Fibroblast of lung (primary cell): Measurements from ENCODE around the gene TMCO2. TPM values are rescaled to one million over a fixed set of nuclear protein-coding genes. Genes with fewer than 3 reads are reported as not detected.

ENCODE experiments used
- DNase-seq, 2 donors: peaks; one replicate each; pipeline versions ENCODE4 v3.0.0 to v3.0.0-alpha.2; 2010; ENCODE audit warnings: low read depth in 2 of 2
- H2AFZ ChIP-seq: 2 replicates; pipeline ENCODE4 v1.5.1; 2012; ENCODE audit warnings: low read length, control low read depth, inconsistent platforms
- H3K27ac ChIP-seq: 2 replicates; pipeline ENCODE4 v1.5.1; 2011; ENCODE audit warnings: low read length, control low read depth; ENCODE audit not compliant: insufficient read depth
- H3K27me3 ChIP-seq: 2 replicates; pipeline ENCODE4 v1.5.1; 2011; ENCODE audit warnings: mild to moderate bottlenecking, low read length; ENCODE audit not compliant: control insufficient read depth, insufficient read depth
- H3K36me3 ChIP-seq: 2 replicates; pipeline ENCODE4 v1.5.1; 2011; ENCODE audit warnings: low read length; ENCODE audit not compliant: control insufficient read depth, insufficient read depth
- H3K4me1 ChIP-seq: 2 replicates; pipeline ENCODE4 v1.5.1; 2011; ENCODE audit warnings: low read length; ENCODE audit not compliant: control insufficient read depth, insufficient read depth; ENCODE audit errors: extremely low read depth
- H3K4me2 ChIP-seq: 2 replicates; pipeline ENCODE4 v1.5.1; 2011; ENCODE audit warnings: low read length, control low read depth; ENCODE audit not compliant: insufficient read depth; ENCODE audit errors: extremely low read depth
- H3K4me3 ChIP-seq, 4 experiments: fragments of 200-600 bp in 1 of 4; sonication (generic) in 1 of 4; replicated peaks in 1 of 4; 2 replicates each; pipeline ENCODE4 v1.5.1; 2011 to 2016; ENCODE audit warnings: low read length in 4 of 4, low read depth in 3 of 4, mild to moderate bottlenecking in 3 of 4, control low read depth in 2 of 4, inconsistent platforms in 1 of 4, mixed read lengths in 1 of 4; ENCODE audit not compliant: insufficient read depth in 1 of 4; ENCODE audit errors: control extremely low read depth in 1 of 4
- H3K79me2 ChIP-seq: 2 replicates; pipeline ENCODE4 v1.5.1; 2012; ENCODE audit warnings: mild to moderate bottlenecking, low read length, inconsistent platforms; ENCODE audit not compliant: control insufficient read depth, insufficient read depth
- H3K9ac ChIP-seq: 2 replicates; pipeline ENCODE4 v1.5.1; 2011; ENCODE audit warnings: mild to moderate bottlenecking, low read length, control low read depth; ENCODE audit not compliant: insufficient read depth
- H3K9me3 ChIP-seq: 2 replicates; pipeline ENCODE4 v1.5.1; 2012; ENCODE audit warnings: low read depth, low read length; ENCODE audit not compliant: control insufficient read depth, insufficient read depth
- H4K20me1 ChIP-seq: 2 replicates; pipeline ENCODE4 v1.5.1; 2011; ENCODE audit warnings: low read length; ENCODE audit not compliant: control insufficient read depth, insufficient read depth; ENCODE audit errors: extremely low read depth
- EZH2 ChIP-seq: IDR thresholded peaks from 2 replicates; pipeline ENCODE4 v1.5.1; 2012; ENCODE audit warnings: low read length, control low read depth, mild to moderate bottlenecking; ENCODE audit errors: missing control alignments
- polyA plus RNA-seq, 2 donors: library from polyadenylated mRNA; depleted of rRNA in 1 of 2; stranded (reverse) in 1 of 2; unstranded in 1 of 2; fragments of >200 nt; gene quantifications; 2 replicates each; pipeline ENCODE4 v1.2.1, GENCODE V29; 2011 to 2012; ENCODE audit warnings: missing spikeins in 1 of 2
- total RNA-seq: library from RNA; depleted of rRNA; stranded (reverse); fragments of >200 nt; gene quantifications from 2 replicates; pipeline ENCODE4 v1.2.1, GENCODE V29; 2014
- TF ChIP-seq, protein P1 (sequence below), 2 donors: IDR thresholded peaks in 1 of 2; conservative IDR thresholded peaks in 1 of 2; 1 replicate in 1 of 2; 2 replicates in 1 of 2; pipeline ENCODE4 v1.5.1; 2011 to 2012; ENCODE audit warnings: low read length in 2 of 2, control low read depth in 1 of 2, inconsistent platforms in 1 of 2, low read depth in 1 of 2, mild to moderate bottlenecking in 1 of 2

The TMCO2 gene
- total and polyA plus RNA-seq, 2 donors (not counting 1 experiment from before 2014, with no cell fraction given) = not detected

GRCh38 chr1:40252601-40253000 is 4.9 kb downstream of the TMCO2 start:
- Histone ChIP-seq H3K9me3 (no peaks in the 10 kb centered on the region), H3K27ac (no peak overlapping the region), H2AFZ (no peak overlapping the region), H3K9ac (no peak overlapping the region), H3K4me1 (peaks cover 2% of the 10 kb centered on the region), H3K27me3 (no peaks in the 10 kb centered on the region), H3K4me2 (no peak overlapping the region), H3K79me2 (peaks cover 17% of the 10 kb centered on the region), H4K20me1 (no peaks in the 10 kb centered on the region), H3K4me3 (no peak overlapping the region), H3K36me3 (no peaks in the 10 kb centered on the region)
- peak in 1 of 2 donors; percentile 62 for DNase-seq
- TF ChIP-seq, protein P1, sequence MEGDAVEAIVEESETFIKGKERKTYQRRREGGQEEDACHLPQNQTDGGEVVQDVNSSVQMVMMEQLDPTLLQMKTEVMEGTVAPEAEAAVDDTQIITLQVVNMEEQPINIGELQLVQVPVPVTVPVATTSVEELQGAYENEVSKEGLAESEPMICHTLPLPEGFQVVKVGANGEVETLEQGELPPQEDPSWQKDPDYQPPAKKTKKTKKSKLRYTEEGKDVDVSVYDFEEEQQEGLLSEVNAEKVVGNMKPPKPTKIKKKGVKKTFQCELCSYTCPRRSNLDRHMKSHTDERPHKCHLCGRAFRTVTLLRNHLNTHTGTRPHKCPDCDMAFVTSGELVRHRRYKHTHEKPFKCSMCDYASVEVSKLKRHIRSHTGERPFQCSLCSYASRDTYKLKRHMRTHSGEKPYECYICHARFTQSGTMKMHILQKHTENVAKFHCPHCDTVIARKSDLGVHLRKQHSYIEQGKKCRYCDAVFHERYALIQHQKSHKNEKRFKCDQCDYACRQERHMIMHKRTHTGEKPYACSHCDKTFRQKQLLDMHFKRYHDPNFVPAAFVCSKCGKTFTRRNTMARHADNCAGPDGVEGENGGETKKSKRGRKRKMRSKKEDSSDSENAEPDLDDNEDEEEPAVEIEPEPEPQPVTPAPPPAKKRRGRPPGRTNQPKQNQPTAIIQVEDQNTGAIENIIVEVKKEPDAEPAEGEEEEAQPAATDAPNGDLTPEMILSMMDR (conservative IDR thresholded peaks at IDR 0.05 in 1 of 2, IDR thresholded peaks at IDR 0.05 in 1 of 2; ENCODE audit: low read depth in 1 of 2, low read length in 2 of 2) = no peak
- no peak for TF ChIP-seq EZH2

DNA sequence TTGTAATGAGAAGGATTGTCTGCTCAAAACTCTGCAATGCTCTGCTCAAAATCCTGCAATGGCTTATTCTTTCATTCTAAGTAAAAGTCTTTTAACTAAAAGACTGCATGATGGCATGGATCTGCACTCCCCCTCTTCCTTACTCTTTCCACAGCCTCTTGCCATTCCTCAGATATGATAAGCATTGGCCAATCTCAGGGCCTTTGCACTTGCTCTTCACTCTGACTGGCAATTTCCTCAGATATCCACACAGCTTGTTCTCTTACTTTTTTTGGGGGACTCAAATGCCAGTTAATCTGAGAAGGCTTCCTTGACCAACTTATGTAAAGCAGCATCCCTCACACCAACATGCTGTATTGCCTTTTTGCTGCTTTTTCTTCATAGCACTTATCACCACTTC is 7.5 kb downstream of the TMCO2 start:
- no peak for DNase-seq
- Histone ChIP-seq H4K20me1 (no peaks in the 10 kb centered on the region), H3K4me1 (peaks cover 2% of the 10 kb centered on the region), H3K9ac (no peak overlapping the region), H3K4me2 (no peak overlapping the region), H2AFZ (no peak overlapping the region), H3K27me3 (no peaks in the 10 kb centered on the region), H3K79me2 (peaks cover 34% of the 10 kb centered on the region), H3K4me3 (no peak overlapping the region), H3K36me3 (peaks cover 1% of the 10 kb centered on the region), H3K9me3 (no peaks in the 10 kb centered on the region), H3K27ac (no peak overlapping the region)
- TF ChIP-seq EZH2 = no peak
- TF ChIP-seq, protein P1 (conservative IDR thresholded peaks at IDR 0.05 in 1 of 2, IDR thresholded peaks at IDR 0.05 in 1 of 2; ENCODE audit: low read depth in 1 of 2, low read length in 2 of 2) = no peak

DNA sequence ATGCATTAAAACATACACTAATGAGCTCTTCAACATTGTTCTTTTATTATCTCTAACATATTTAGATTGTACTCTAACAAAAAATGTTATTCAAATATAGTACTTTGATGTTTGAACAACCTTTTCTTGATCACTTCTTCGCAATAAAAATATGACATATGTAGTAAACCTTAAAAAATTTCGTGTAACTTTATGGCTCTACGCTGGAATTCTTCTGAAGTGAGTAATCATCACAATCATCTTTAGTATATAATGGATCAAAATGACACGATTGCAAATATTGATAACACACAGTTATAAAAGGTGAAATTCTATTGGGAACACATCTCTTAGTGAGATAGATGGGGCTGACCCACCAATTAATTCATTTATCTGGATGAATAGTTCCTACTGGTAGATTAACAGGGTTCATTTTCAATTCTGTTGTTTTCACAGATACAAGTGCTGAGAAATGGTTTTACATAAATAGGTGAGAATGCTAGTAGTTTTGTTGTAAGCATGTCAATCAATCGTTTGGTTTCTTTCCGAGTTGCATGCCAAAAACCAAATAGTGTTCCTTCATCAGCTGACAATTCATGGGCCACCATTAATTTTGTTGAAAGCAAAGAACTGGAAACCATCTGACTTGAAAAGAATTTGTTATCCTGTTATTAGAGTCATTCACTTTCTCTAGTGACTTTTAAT is 8.8 kb downstream of the TMCO2 start:
- peak overlapping the region; percentile 29 for H2AFZ ChIP-seq
- no peak for DNase-seq
- H3K79me2 ChIP-seq = peaks cover 41% of the 10 kb centered on the region

More for the DNA sequence above, 8.8 kb downstream of the TMCO2 start:
- peak overlapping the region; percentile 94 for H3K4me2 ChIP-seq
- peaks cover 2% of the 10 kb centered on the region for H3K4me1 ChIP-seq
- H3K9me3 ChIP-seq = no peaks in the 10 kb centered on the region
- peak overlapping the region; percentile 100 for H3K27ac ChIP-seq
- no peaks in the 10 kb centered on the region for H4K20me1 ChIP-seq
- peaks cover 1% of the 10 kb centered on the region for H3K36me3 ChIP-seq
- no peak overlapping the region for H3K9ac ChIP-seq
- H3K27me3 ChIP-seq = no peaks in the 10 kb centered on the region
- peak overlapping the region; percentile 95 to 100 (median 98) for H3K4me3 ChIP-seq
- TF ChIP-seq, protein P1 (conservative IDR thresholded peaks at IDR 0.05 in 1 of 2, IDR thresholded peaks at IDR 0.05 in 1 of 2; ENCODE audit: low read depth in 1 of 2, low read length in 2 of 2) = no peak
- no peak for TF ChIP-seq EZH2
